HepG2 (cell line): ENCODE measurements around the gene STARD10. TPM values are rescaled to one million over a fixed set of nuclear protein-coding genes. Genes with fewer than 3 reads are reported as not detected.

Experiments used
- DNMT1 ChIP-seq: sonication (generic); formaldehyde crosslinking; IDR thresholded peaks from 2 replicates; pipeline ENCODE4 v1.5.1; 2020; ENCODE audit warnings: mild to moderate bottlenecking, missing genetic modification reagents
- HNF1B ChIP-seq: sonication (generic); formaldehyde crosslinking; IDR thresholded peaks from 2 replicates; pipeline ENCODE4 v1.5.1; 2020; ENCODE audit warnings: mild to moderate bottlenecking, moderate library complexity, missing genetic modification reagents
- IKZF5 ChIP-seq: IDR thresholded peaks from 2 replicates; pipeline ENCODE4 v1.6.1; 2018; ENCODE audit warnings: missing genetic modification reagents, mild to moderate bottlenecking, missing compliant biosample characterization
- KAT7 ChIP-seq: IDR thresholded peaks from 2 replicates; pipeline ENCODE4 v1.6.1; 2018; ENCODE audit warnings: borderline replicate concordance, missing compliant biosample characterization
- MIER3 ChIP-seq: IDR thresholded peaks from 2 replicates; pipeline ENCODE4 v1.6.1; 2016; ENCODE audit warnings: missing compliant biosample characterization, borderline replicate concordance
- MTERF4 ChIP-seq: sonication (generic); formaldehyde crosslinking; IDR thresholded peaks from 2 replicates; pipeline ENCODE4 v1.8.0; 2023; ENCODE audit warnings: mild to moderate bottlenecking, missing genetic modification reagents
- NR0B2 ChIP-seq: sonication (generic); formaldehyde crosslinking; IDR thresholded peaks from 2 replicates; pipeline ENCODE4 v1.4.0; 2020; ENCODE audit warnings: mild to moderate bottlenecking, missing genetic modification reagents
- POLR2AphosphoS5 ChIP-seq: IDR thresholded peaks from 2 replicates; pipeline ENCODE4 v1.6.1; 2012; ENCODE audit warnings: low read depth, low read length
- PPARG ChIP-seq: conservative IDR thresholded peaks from 2 replicates; pipeline ENCODE4 v1.6.1; 2016; ENCODE audit warnings: missing biosample characterization, missing genetic modification reagents
- PRMT3 ChIP-seq: sonication (generic); formaldehyde crosslinking; IDR thresholded peaks from 2 replicates; pipeline ENCODE4 v1.8.1; 2022; ENCODE audit warnings: low read depth, mild to moderate bottlenecking, moderate library complexity, missing genetic modification reagents, borderline replicate concordance
- REXO4 ChIP-seq: sonication (generic); formaldehyde crosslinking; IDR thresholded peaks from 2 replicates; pipeline ENCODE4 v1.8.0; 2022; ENCODE audit warnings: missing genetic modification reagents, mild to moderate bottlenecking, borderline replicate concordance
- SETDB1 ChIP-seq: sonication (generic); formaldehyde crosslinking; IDR thresholded peaks from 2 replicates; pipeline ENCODE4 v1.5.1; 2020; ENCODE audit warnings: missing genetic modification reagents, mild to moderate bottlenecking, borderline replicate concordance
- SMARCE1 ChIP-seq: fragments of 450-650 bp; IDR thresholded peaks from 2 replicates; pipeline ENCODE4 v1.6.1; 2017; ENCODE audit warnings: borderline replicate concordance
- TFDP2 ChIP-seq: sonication (generic); formaldehyde crosslinking; IDR thresholded peaks from 2 replicates; pipeline ENCODE4 v1.4.0; 2020; ENCODE audit warnings: missing genetic modification reagents
- ZNF232 ChIP-seq: sonication (generic); formaldehyde crosslinking; IDR thresholded peaks from 2 replicates; pipeline ENCODE4 v1.4.0; 2020; ENCODE audit warnings: missing genetic modification reagents, borderline replicate concordance
- ZNF280D ChIP-seq: sonication (generic); formaldehyde crosslinking; IDR thresholded peaks from 2 replicates; pipeline ENCODE4 v1.5.1; 2020; ENCODE audit warnings: mild to moderate bottlenecking, missing genetic modification reagents
- ZNF629 ChIP-seq: sonication (generic); formaldehyde crosslinking; conservative IDR thresholded peaks from 2 replicates; pipeline ENCODE4 v1.5.0; 2020; ENCODE audit warnings: missing genetic modification reagents
- ZNF772 ChIP-seq: sonication (generic); formaldehyde crosslinking; IDR thresholded peaks from 2 replicates; pipeline ENCODE4 v1.5.0; 2020; ENCODE audit warnings: mild to moderate bottlenecking, missing genetic modification reagents
- ZNF841 ChIP-seq: sonication (generic); formaldehyde crosslinking; IDR thresholded peaks from 2 replicates; pipeline ENCODE4 v1.8.1; 2023; ENCODE audit warnings: missing genetic modification reagents, borderline replicate concordance
- ZSCAN30 ChIP-seq: sonication (generic); formaldehyde crosslinking; IDR thresholded peaks from 2 replicates; pipeline ENCODE4 v1.5.0; 2020; ENCODE audit warnings: mild to moderate bottlenecking, missing genetic modification reagents
- ZSCAN9 ChIP-seq: IDR thresholded peaks from 2 replicates; pipeline ENCODE4 v1.6.1; 2016; ENCODE audit warnings: borderline replicate concordance
- polyA plus RNA-seq, 8 experiments: library from polyadenylated mRNA; depleted of rRNA in 3 of 8; stranded (reverse) in 7 of 8; unstranded in 1 of 8; fragments of >200 nt; fragmentation: Illumina TruSeq in 4 of 8; extraction: Trizol in 4 of 8; gene quantifications; 2 replicates each; pipeline versions ENCODE4 v1.2.1 to v1.2.3, GENCODE V29; 2011 to 2016; ENCODE audit warnings: low read depth in 4 of 8, missing spikeins in 1 of 8, mixed read lengths in 1 of 8; ENCODE audit not compliant: insufficient read depth in 1 of 8
- total RNA-seq, 5 experiments: library from RNA; depleted of rRNA; stranded (reverse); fragments of >200 nt; fragmentation: Illumina TruSeq; extraction: Trizol; gene quantifications; 2 replicates each; pipeline ENCODE4 v1.2.3, GENCODE V29; 2016; ENCODE audit warnings: low read depth in 1 of 5

Gene STARD10
- total and polyA plus RNA-seq, 2 of the 13 experiments (the other 11 are each of a cell fraction or from before 2014, with no cell fraction given): 260 to 341 TPM

- TF ChIP-seq ZNF841: no peak
- no peak for TF ChIP-seq POLR2AphosphoS5
- no peak for TF ChIP-seq MIER3
- no peak for TF ChIP-seq REXO4 (CRISPR knock-in tag)
- TF ChIP-seq NR0B2 (CRISPR knock-in tag): 0 out of 2 replicates have a peak, but pooled peaks have one; percentile 30
- 0 out of 2 replicates have a peak, but pooled peaks have one; percentile 43 for TF ChIP-seq KAT7 (CRISPR knock-in tag)
- no peak for TF ChIP-seq PRMT3
- no peak for TF ChIP-seq IKZF5 (CRISPR knock-in tag)
- no peak for TF ChIP-seq ZNF232
- no peak; the same call in 1 of the 2 replicates for TF ChIP-seq TFDP2 (CRISPR knock-in tag)
- 0 out of 2 replicates have a peak, but pooled peaks have one; percentile 10 for TF ChIP-seq ZNF629 (CRISPR knock-in tag)
- TF ChIP-seq ZSCAN30 (CRISPR knock-in tag): no peak
- TF ChIP-seq PPARG (CRISPR knock-in tag): no peak
- TF ChIP-seq ZSCAN9 (CRISPR knock-in tag): no peak
- TF ChIP-seq DNMT1 (CRISPR knock-in tag): no peak
- no peak for TF ChIP-seq ZNF772 (CRISPR knock-in tag)
- no peak for TF ChIP-seq SMARCE1
- no peak for TF ChIP-seq HNF1B
- no peak for TF ChIP-seq MTERF4 (CRISPR knock-in tag)
- TF ChIP-seq SETDB1 (CRISPR knock-in tag): no peak
- no peak for TF ChIP-seq ZNF280D (CRISPR knock-in tag)
Observed at GRCh38 chr11:72750086-72750485, 43.8 kb downstream of the STARD10 start (continued).
